RPMI7951 (cell line): ENCODE results near the gene C13orf42. TPM values are rescaled to one million over a fixed set of nuclear protein-coding genes. Genes with fewer than 3 reads are reported as not detected.
"Not testable (repeated sequence)": the region's sequence is repeated elsewhere in the genome, so short reads cannot be mapped to it uniquely, and the experiment has no call there.

Source experiments
- DNase-seq: peaks from one replicate; pipeline ENCODE4 v3.0.0-alpha.2; 2012; ENCODE audit warnings: low read depth
- total RNA-seq: library from RNA; depleted of rRNA; stranded (reverse); fragments of >200 nt; shearing (Covaris generic); gene quantifications from 2 replicates; pipeline ENCODE4 v1.2.3, GENCODE V29; 2014

C13orf42 gene
- total RNA-seq, 1 experiment from 2014 or later, result not detected

DNA sequence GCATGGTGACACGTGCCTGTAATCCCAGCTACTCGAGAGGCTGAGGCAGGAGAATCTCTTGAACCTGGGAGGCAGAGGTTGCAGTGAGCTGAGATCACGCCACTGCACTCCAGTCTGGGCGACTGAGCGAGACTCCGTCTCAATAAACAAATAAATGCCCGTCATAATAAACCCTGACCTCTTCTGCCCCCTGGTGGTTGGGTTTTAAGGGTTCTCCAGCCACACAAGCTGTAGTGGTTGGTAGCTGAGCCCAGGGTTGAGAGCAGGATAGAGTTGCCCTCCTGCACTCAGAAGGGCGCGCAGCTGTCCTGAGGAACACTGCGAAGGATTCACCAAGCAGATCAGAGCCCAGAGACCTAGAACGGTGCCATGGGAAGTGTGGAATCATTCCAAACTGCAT, 9.8 kb upstream of the C13orf42 start:
- peak; percentile 6 for DNase-seq

DNA sequence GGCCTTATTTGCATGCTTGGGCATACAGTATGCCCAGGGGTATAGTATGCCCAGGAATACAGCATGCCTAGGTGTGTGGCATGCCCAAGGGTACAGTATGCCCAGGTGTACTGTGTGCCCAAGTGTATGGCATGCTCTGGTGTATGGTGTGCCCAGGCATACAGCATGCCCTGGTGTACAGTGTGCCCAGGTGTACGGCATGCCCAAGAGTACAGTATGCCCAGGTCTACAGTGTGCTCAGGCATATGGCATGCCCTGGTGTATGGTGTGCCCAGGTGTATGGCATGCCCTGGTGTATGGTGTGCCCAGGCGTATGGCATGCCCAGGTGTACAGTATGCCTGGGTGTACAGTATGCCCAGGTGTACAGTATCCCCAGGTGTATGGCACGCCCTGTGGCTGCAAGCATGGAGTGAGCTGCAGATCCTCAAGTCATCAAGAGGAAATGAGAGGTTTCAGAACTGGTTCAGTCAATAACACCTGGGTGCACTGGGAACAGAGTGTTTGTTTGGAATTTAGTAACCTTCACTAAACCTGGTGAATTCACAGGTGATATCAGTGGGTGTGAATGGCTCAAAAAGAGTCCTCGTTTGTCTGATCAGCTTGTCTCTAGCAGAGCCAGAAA, 7.8 kb upstream of the C13orf42 start:
- DNase-seq, result no peak

DNA sequence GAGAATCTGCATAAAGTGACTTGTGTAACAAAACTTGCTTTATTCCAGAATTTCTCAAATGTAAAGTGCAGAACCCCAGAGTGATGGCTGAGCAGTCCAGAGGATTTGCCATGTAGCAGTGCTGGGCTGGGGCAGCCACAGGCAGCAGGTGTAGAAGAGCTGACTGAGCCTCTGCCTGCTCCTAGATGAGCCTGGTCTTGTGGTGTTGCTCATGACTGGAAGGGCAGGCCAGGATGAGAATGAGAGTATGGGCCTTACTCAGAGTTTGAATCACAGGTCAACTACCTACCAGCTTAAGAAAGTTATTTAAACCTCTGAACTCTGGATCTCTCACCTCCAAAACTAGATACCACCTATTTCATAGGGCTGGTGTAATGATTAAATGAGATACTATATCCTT, 2.9 kb upstream of the C13orf42 start:
- no peak for DNase-seq

DNA sequence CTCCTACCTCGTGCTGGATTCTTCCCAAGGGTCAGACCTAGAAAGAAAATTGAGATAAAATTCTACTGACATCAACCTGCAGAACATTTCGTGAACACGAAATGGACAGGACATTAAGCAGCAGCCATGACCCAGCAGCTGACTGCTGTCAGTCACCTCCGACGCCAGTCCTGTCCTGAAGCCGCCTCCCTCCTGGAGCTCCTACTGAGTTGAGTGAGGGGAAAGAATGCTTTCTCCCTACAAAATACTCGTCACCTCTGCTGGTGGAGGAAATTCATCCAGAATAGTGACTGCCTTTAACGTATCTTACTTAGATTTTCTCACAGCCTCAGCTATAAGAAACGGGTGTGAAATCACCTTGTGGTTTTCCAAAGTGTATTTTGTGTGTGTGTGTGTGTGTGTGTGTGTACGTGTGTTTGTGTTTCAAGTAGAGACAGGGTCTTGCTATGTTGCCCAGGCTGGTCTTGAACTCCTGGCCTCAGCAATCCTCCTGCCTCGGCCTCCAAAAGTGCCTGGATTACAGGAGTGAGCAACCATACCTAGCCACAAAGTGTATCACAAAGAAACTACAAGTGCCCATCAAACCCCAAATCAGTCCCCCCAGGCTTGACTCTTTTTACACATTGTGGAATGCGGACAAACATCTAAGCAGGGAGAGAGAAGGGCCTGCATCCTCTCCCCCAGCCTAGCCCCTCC, 2.3 kb upstream of the C13orf42 start:
- DNase-seq, result no peak

DNA sequence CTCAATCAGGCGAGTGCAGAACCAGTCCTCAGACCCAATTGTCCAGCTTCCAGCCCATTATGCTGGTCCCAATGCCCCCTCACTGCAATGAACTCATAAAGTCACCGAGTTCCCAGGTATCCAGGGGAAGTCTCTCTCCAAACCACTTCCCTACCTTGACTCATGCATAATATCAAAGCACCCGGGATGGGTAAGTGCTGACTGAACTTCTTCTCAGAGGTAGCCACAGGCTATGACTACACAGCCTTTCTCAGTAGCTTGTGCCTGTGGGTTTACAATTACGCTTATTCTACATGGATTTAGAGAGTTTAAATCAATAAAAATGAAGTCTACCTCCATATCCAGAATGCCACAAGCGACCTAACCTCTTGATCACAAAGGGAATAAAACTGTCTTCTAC, 1.7 kb upstream of the C13orf42 start:
- DNase-seq, result no peak

DNA sequence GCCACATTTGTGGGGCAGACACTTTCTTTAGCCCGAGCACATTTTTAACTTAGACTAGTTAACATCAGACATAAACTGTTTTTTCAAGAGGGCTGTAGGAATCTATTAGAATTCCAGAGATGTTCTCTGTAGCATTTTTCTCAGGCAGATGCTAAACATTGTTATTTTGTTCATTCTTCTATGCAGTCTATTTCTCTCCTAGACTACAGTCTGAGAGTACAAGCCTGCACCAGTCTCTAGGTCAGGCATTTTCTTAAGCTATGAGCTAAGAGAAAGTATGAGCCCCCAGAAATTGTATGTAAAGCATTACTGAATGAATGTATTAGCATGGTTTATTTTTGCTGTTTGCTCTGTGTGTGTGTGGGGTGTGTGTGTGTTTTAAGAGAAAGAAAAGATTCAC, 923 bp upstream of the C13orf42 start:
- no peak for DNase-seq

DNA sequence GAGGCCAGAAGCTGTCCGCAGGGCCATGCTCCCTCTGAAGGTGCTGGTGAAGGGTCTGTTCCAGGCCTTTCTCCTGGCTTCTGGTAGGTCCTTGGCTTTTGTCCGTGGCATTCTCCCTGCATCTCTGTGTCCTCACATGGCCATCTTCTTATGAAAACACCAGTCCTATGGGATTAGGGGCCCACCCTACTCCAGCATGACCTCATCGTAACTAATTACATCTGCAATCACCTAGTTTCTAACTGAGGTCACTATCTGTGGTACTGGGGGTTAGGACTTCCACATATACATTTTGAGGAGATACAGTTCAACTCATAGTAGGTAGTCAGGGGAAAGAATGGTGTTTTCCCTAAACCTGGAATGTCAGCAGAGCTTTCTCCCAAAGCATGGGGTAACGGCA, 3.1 kb downstream of the C13orf42 start:
- no peak for DNase-seq

DNA sequence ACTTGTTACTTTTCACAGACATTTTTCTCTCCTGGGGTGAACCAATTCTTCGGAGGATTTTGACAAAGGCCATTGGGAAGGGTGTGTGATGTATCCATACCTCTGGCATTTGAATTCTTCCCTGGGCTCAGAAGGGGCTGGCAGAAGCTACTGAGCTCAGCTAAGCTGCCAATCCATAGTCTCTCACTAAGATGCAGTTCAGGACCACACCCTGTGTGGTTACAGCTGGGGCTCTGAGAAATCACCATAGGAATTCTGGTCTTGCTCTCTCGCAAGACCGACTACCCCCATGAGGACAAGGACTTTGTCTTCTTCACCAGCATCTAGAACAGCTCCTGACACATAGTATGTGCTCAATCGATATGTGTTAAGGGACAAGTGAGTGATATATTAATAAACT, 6.0 kb downstream of the C13orf42 start:
- peak; percentile 1 for DNase-seq

DNA sequence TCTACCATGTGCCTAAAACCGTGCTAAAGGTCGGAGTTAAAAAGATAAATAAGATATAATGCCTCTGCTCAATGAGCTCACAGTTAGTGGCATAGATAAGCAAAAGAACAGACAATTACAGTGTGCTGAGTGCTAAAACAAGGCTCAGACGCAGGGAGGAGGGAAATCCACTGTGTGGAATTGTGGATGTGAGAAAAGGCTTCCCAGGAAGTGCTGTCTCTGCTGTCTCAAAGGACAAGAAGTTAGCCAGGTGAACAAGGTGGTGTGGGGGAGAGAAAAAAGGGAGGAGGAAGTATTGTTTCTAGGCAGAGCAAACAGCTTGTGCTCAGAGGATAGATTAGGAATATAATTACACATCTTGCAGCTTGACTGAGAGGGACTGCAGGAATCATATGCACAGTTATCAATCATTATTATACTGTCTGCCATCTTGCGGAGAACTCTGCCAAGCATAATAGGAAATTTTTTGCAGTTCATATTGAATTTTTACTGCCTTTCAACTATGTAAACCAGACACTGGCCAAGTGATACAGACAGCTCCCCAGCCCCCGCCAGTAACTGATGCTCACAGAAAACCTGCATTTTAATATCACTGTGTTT, 9.3 kb downstream of the C13orf42 start:
- no peak for DNase-seq

DNA sequence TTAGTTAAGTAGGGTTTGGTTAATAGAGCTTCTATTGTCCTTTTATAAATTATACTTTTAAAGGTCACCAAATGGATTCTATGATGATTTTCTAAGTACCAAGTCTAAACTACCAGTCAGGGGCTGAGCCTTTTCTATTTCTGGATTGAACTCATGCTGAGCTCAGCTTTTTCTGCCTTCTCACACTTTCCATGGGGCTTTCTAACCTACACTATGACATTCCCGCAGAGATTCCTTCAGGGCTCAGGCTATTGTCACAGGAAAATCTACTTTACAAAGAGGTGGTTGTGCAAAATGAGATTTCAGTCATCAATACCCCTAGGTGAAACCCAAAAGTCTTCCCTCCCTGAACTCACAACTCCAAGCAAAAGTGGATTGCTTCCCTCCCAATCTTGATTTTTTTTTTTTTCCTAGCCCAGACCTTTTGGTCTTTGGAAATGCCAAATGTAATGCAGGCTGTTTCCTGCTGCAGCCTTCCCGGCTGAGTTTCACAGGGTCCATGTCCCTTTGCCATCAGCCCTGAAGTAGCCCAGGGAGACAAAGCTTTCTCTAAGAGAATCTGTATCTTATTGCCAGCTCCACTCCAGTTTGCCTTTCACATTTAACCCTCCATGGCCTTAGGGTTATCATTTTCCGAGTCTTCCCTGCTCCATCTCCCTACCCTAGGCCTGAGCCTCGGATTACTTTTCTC, 13.6 kb downstream of the C13orf42 start:
- DNase-seq, result no peak

DNA sequence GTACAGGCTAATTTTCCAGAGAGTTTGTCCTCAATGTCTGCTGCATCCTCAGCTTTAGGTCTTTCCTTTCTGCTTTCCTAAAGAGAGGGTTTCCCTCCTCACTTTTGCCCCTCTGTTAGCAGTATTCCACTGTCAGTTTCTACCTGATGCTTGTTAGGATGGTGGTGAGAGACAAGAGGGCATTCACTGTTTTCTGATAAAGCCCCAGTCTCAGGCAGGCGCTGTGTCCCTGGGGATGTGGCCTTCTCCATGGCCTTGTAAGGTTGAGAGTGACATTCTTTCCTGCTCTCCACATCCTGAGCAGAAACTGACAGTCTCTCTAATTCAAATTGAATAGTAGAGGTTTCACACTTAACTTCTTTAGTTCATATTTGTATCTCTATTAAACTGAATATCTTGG, 14.9 kb downstream of the C13orf42 start:
- DNase-seq, result no peak

DNA sequence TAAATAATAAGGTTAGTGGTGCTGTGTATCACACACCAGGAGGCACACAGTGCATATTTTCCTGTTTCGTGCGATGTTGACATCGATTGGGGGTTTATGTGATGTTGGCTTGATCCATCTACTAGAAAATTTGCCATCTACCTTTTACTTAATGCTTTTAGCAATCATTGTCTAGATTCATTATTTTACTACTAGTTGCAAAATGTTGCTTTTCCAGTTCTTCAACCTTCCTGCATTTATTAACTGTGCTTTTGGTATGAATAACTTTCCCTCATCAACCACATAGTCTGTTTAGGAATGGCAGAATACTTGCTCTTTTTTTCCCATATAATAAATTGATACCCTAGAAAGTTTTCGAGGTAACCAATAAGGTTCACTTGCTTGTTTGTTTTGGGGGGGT, 17.5 kb downstream of the C13orf42 start:
- no peak for DNase-seq

DNA sequence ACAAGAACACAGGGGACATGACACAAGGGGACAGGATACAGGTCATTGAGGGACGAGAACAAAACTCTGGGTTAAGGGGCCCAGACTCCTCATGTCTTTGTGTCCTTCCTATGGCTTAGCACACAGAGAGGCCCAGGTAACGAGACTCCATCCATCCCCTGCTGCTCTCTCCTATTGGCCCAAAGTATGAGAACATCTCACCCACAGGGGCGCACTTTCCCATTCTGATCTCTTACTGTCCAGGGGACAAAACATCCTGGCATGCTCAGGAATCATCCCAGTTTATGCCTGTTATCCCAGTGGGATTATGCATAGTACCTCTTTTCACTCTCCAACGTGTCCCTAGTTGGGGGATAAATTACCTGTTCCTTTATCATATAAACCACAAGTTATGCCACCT, 19.2 kb downstream of the C13orf42 start:
- no peak for DNase-seq

DNA sequence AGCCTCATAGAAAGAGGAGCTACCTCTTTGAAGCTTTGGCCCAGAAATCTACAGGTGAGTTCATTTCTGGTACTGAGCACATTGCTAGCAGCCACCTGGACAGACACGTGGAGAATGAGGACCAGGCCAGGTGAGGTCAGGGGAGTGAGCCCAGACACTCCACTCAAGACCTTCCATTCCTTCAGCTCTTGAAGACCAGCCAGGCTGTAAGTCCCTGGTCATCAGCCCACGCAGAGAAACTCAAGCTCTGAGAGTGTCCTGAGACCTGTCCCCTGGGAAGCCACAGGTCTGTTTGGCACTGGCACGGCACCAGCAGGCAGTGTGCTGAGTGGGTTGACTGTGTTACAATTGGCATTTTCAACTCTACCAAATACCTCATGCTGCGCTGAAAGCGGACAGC, 27.4 kb downstream of the C13orf42 start:
- DNase-seq, result no peak

DNA sequence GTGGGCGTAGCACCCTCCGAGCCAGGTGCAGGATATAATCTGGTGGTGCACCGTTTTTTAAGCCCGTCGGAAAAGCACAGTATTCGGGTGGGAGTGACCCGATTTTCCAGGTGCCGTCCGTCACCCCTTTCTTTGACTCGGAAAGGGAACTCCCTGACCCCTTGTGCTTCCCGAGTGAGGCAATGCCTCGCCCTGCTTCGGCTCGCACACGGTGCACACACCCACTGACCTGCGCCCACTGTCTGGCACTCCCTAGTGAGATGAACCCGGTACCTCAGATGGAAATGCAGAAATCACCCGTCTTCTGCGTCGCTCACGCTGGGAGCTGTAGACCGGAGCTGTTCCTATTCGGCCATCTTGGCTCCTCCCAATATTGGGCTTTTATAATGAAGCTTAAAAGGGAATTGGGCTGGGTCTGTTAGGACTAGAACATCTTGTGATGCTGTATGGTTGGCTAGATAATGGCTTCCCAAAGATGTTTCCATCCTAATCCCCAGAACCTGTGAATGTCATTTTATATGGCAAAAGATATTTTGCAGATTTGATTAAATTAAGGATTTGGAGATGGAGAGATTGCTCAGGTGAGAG, 30.5 kb downstream of the C13orf42 start:
- not testable (repeated sequence) for DNase-seq

DNA sequence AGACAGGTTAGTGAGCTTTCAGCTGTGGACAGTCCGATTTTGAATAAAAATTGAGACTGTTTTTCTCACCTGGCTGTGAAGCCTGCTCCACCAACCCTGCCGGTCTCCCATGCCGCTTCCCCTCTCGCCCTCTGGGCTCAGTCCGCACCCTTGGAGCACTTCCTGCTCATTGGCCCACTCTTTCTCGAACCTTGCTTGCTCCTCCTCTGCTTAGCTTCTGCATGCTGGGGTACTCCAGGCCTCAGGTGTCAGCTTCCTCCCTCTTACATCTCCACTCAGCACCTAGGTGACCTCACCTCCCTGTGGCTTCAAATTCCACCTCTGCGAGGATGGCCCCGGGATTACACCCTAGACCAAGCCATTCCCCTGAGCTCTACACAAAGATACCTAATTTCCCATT, 39.6 kb downstream of the C13orf42 start:
- DNase-seq, result no peak

DNA sequence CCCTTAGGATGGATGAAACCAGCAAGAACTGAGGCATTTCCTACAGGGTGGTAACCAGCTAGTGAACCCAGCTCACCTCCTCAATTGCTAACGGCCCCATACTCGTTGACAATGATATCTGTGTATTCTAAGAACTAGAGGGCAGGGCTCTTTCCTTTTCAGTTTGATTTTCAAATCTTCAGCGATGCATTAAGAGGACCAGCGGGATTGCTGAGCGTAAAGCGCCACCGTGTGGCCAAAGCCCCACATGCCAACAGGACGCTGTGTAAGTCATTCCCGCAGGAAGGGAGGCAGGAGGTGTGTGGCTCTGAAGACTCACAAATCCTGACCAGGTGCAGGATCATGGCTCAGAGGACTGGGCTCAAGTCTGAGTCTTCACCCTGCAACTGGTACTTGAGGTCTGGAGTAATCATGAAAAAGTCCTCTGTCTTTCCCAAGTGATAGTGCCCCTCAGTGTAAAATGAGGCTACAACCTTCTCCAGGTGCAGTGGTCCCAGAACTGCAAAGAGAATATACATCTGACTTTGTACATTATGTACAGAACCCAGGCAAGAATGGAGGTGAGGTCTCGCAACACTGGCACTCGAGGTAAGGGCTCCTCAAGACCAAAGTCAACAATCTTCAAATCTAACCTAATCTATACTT, 40.9 kb downstream of the C13orf42 start:
- DNase-seq, result peak; percentile 66

DNA sequence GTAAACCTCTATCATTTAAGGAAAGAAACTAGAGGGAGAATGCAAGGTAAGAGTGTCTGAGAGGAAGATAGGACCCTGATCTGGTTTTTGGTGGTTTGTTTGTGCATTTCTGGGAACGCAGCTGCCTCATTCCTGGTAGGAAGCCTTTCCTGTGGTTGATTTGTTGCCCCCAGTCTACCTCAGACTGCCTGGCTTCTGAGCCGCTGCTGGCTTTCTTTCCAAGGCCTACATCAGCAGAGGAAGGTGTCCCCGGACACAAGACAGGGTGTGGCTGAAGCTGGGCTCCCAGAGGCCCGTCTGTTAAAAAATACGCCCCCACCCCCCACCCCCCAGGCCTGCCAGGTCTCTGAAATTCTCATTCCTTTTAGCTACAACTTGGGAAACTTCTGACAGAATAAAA, 42.6 kb downstream of the C13orf42 start:
- DNase-seq, result no peak

DNA sequence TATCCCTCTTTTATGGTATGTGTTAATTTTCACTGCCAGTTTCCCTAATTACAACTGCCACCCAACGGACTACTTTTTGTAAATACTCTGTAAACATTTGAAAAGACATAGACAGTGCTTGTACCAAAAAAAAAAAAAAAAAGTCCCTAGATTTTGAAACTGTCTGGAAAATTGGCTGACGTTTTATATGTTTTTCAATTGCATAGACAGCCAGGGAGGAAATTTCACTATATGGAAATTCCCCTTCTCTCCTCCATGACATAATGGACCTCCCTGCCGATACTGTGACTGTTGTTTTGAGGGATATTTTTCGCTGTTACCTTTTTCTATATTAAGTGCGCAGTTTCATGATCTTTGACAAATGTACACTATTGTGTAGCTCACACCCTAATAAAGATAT, 43.4 kb downstream of the C13orf42 start:
- no peak for DNase-seq

DNA sequence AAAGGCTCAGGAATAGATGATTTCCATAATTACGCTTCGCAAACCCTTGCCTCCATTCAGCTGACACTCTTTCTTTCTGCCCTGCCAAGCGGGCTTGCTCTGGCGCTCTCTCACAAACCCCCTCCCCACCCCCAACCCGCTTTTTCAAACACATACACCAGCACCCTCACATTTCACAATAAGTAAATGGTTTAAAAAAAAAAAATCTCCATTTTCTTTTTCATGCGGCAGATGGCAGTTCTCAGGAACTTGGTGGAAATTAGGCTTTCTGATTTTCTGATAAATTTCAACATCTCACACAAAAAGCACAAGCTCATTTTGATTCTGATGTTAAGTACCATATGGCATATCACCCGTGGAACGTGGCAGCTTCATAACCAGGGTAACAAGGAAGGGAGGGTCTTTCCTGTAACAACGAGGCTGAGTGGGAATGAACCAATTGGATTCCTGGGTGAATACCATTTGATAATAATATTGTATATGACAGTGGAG, 43.8 kb downstream of the C13orf42 start:
- DNase-seq, result no peak

DNA sequence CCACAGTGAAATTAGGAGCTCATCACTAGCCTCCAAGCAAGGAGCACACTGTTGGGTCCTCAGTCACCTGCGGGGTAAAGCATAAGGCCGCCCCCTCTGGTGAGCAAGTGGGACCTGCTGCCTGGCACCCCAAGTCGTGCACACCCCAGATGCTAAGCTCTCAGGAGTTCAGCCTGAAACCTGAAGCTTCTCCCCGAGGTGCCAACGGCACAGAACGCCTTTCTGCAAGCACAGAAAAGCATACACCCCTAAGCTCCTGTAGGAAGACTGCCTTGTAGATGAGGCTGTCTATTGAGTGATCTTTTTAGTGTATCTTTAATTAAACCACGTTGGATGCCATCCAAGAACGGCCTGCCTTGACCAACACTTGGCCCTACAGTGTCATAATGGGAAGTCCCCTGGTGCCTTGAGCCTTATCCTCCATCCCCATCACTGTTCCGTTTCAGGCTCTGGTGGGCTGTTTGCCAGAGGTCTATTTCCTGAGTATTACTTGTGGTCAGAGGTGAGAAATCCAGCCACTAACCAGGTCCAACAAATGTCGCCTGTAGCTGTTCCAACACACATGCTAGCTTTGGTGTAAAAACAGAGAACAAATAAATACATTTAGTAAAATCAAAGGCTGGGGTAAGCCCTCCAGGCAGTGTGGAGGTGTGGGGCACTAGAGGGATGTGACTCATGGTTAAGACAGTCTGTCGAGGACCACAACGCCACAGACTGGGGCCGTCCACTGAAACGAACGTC, 44.8 kb downstream of the C13orf42 start:
- peak; percentile 91 for DNase-seq
